ENCODE data around the gene CLIC4.
A peak's percentile ranks its signal among the peaks of the same experiment; 100 is the strongest.
"Not testable (repeated sequence)": the region's sequence is repeated elsewhere in the genome, so short reads cannot be mapped to it uniquely, and the experiment has no call there.

CLIC4 gene

DNA sequence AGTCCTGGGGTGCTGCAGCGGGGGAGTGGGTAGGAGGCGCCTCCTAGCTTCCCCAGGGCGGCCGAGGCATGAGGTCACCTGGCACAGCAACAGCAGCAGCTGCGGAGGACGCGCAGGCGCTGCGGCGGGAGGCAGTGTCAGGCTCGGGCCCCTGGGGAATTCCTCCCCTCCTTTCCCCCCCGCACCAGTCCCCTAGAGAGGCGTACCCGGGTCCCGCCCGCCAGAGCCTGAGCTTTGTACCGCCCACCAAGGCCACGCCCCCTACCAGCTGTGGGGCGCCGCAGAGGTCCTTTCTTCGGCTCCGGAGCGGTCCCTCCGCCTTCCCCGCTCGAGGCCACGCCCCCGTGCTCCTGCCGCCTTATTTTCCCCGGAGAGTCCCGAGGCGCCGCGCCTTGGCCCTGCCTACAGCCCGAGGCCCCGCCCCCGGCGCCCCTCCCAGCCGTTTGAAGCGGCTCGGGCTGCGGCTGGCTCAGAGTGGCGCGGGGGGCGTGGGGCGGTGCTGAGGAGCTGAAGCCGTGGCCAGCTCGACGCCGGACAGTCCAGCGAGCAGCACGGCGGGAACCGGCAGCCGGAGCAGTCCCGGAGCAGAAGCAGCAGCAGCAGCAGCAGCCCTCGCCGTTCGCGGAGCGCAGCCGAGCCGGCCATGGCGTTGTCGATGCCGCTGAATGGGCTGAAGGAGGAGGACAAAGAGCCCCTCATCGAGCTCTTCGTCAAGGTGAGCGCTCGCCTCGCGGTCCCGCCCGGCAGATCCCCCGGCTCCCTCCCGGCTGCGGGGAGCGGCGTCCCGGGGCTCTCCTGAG lies at the start of gene CLIC4:
CLIC4 (plus strand) TSS at position 537 of the 800 bp plus-strand sequence; CDS start at position 644, 107 bp downstream.
- intact Hi-C loops (cut with DNase I), result loop anchor here (1.0 to 5.0 kb wide), 3 partner anchors 30 to 82 kb away; no protein-coding TSS in a partner anchor
- peak; percentile 98 to 100 (median 100) for DNase-seq

GRCh38 chr1:24696041-24696755 lies 49.0 kb upstream of the CLIC4 start:
- intact Hi-C loops (cut with DNase I), result no loop called here

DNA sequence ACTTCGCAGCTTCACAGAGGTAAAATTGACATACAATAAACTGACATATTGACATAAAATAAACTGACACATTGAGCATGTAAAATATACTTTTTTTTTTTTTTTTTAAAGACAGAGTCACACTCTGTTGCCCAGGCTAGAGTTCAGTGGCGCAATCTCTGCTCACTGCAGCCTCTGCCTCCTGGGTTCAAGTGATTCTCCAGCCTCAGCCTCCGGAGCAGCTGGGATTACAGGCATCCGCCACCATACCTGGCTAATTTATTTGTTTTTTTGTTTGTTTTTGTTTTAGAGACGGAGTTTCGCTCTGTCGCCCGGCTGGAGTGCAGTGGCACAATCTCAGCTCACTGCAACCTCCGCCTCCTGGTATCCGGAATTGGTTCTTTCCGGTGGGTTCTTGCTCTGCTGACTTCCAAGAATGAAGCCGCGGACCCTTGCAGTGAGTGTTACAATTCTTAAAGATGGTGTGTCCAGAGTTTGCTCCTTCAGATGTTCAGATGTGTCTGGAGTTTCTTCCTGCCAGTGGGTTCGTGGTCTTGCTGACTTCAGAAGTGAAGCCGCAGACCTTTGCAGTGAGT lies 48.4 kb upstream of the CLIC4 start:
- no peak for DNase-seq
- intact Hi-C loops (cut with DNase I), result no loop called here

More at GRCh38 chr1:24696041-24696755, 49.0 kb upstream of the CLIC4 start:
- DNase-seq, result no peak

GRCh38 chr1:24697453-24698001 lies 47.7 kb upstream of the CLIC4 start:
- DNase-seq; intact Hi-C loops (cut with DNase I): not testable (repeated sequence)

DNA sequence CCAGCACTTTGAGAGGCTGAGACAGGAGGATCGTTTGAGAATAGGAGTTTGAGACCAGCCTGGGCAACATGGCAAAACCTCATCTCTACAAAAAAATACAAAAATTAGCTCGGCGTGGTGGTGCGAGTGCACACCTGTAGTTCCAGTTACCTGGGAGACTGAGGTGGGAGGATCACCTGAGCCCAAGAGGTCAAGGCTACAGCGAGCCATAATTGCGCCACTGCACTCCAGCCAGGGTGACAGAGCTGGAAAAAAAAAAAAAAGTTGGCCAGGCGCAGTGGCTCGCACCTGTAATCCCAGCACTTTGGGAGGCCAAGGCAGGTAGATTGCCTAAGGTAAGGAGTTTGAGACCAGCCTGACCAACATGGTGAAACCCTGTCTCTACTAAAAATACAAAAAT lies 46.9 kb upstream of the CLIC4 start:
- intact Hi-C loops (cut with DNase I); DNase-seq: not testable (repeated sequence)

- intact Hi-C loops (cut with DNase I), result no loop called here
- DNase-seq, result no peak
These were observed 45.6 kb upstream of the CLIC4 start for GRCh38 chr1:24699628-24700027.

- DNase-seq, result no peak
- intact Hi-C loops (cut with DNase I), result no loop called here
These were observed 42.5 kb upstream of the CLIC4 start for GRCh38 chr1:24702511-24703293.

- peak in 41 of 42 donors; percentile 24 to 87 (median 66) for DNase-seq
- intact Hi-C loops (cut with DNase I), result loop anchor here (2.0 kb wide), 1 partner anchor 40 kb away; the partner anchor contains the start of gene CLIC4
These were observed 40.6 kb upstream of the CLIC4 start for GRCh38 chr1:24704411-24705259.

GRCh38 chr1:24705260-24706073 lies 39.8 kb upstream of the CLIC4 start:
- intact Hi-C loops (cut with DNase I), result loop anchor here (2.0 kb wide), 1 partner anchor 39 kb away; the partner anchor contains the start of gene CLIC4
- DNase-seq, result peak; percentile 62 to 94 (median 87)

- intact Hi-C loops (cut with DNase I); DNase-seq: not testable (repeated sequence)
These were observed 39.2 kb upstream of the CLIC4 start for GRCh38 chr1:24706074-24706389.

GRCh38 chr1:24707687-24708086 lies 37.6 kb upstream of the CLIC4 start:
- intact Hi-C loops (cut with DNase I), result no loop called here
- no peak for DNase-seq

DNA sequence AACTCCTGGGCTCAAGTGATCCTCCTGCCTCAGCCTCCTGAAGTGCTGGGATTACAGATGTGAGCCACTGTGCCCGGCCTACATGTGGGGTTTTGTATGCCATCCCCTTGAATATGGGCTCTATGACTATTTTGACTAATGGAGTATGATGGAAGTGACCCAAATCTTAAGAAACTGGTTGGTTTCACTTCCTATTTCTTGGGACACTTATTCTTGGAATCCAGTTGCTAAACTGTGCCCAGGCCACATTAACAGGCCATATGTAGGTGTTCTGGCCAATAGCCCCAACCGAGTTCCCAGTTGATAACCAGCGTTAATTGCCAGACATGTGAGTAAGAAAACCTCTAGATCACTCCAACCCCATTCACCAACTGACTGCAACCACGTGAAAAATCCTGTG lies 36.3 kb upstream of the CLIC4 start:
- intact Hi-C loops (cut with DNase I), result no loop called here
- DNase-seq, result no peak

- no peak for DNase-seq
- intact Hi-C loops (cut with DNase I), result loop anchor here (10.0 kb wide), 1 partner anchor 65 kb away; the partner anchor contains the start of gene SRRM1
These were observed 35.3 kb upstream of the CLIC4 start for GRCh38 chr1:24709791-24710441.

DNA sequence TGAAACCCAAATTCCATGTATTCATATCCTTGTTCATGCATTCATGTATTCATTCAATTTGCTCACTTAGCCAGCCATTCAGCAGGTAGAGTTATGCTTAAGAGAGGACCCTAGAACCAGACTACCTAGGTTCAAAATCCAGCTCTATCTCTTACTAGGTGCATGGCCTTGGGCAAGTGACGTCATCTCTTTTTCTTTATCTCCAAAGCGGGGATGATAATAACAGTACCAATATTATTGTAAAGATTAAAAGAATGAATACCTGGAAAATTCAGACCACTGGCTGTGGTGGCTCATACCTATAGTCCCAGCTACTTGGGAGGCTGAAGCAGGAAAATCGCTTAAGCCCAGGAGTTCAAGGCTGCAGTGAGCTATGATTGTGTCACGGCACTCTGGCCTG lies 33.9 kb upstream of the CLIC4 start:
- no peak for DNase-seq
- intact Hi-C loops (cut with DNase I), result loop anchor here (10.0 kb wide), 1 partner anchor 67 kb away; the partner anchor contains the start of gene SRRM1

DNA sequence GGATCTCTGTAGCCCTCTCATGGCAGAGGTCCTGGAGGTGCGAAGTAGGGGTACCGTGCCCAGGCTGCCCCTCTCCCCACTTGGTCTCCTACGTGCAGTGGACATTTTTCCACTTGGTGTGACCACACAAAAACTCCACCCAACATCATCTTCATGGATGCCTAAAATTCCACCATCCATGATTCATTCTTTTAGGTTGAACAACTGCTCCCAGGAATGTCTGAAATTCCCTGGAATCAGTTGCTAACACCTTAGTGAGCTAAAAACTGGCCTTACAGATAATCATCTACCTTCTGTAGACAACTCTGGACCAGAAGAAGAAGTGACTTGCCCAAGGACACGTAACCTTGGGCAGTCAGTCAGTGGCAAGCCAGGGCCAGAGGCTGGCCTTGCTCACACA lies 32.1 kb upstream of the CLIC4 start:
- intact Hi-C loops (cut with DNase I), result loop anchor here (10.0 kb wide), 1 partner anchor 68 kb away; the partner anchor contains the start of gene SRRM1
- no peak for DNase-seq

GRCh38 chr1:24713736-24714135 lies 31.5 kb upstream of the CLIC4 start:
- intact Hi-C loops (cut with DNase I), result loop anchor here (10.0 kb wide), 1 partner anchor 69 kb away; the partner anchor contains the start of gene SRRM1
- no peak for DNase-seq

All from head of caudate nucleus (tissue), 42 donors.